Bronchial epithelial cell (primary cell): ENCODE measurements around the gene ATP5IF1. TPM values are rescaled to one million over a fixed set of nuclear protein-coding genes. Genes with fewer than 3 reads are reported as not detected.

Experiments
- DNase-seq: peaks from one replicate; pipeline ENCODE4 v3.0.0-alpha.2; 2010; ENCODE audit warnings: low read depth
- FAIRE-seq: peaks from 2 replicates; lab custom pipeline; 2011; peaks lifted over from hg19 to GRCh38; lab: Jason Lieb, UNC
- H3K27me3 ChIP-seq: 2 replicates; pipeline ENCODE4 v1.5.1; 2011; ENCODE audit warnings: low read length; ENCODE audit not compliant: control insufficient read depth, insufficient read depth
- H3K36me3 ChIP-seq: 2 replicates; pipeline ENCODE4 v1.5.1; 2011; ENCODE audit warnings: low read length; ENCODE audit not compliant: control insufficient read depth, insufficient read depth
- H3K4me3 ChIP-seq: 2 replicates; pipeline ENCODE4 v1.5.1; 2011; ENCODE audit warnings: mild to moderate bottlenecking, low read depth, low read length, control low read depth
- total RNA-seq: library from RNA; depleted of rRNA; stranded (reverse); fragments of >200 nt; gene quantifications from 2 replicates; pipeline ENCODE4 v1.2.1, GENCODE V29; 2014
- TF ChIP-seq, protein P1 (sequence below): IDR thresholded peaks from 2 replicates; pipeline ENCODE4 v1.5.1; 2011; ENCODE audit warnings: mild to moderate bottlenecking, moderate library complexity, low read length, control low read depth, inconsistent platforms; ENCODE audit not compliant: insufficient read depth, severe bottlenecking

The ATP5IF1 gene
- total RNA-seq, 1 donor from 2014 or later, result 286 TPM

DNA sequence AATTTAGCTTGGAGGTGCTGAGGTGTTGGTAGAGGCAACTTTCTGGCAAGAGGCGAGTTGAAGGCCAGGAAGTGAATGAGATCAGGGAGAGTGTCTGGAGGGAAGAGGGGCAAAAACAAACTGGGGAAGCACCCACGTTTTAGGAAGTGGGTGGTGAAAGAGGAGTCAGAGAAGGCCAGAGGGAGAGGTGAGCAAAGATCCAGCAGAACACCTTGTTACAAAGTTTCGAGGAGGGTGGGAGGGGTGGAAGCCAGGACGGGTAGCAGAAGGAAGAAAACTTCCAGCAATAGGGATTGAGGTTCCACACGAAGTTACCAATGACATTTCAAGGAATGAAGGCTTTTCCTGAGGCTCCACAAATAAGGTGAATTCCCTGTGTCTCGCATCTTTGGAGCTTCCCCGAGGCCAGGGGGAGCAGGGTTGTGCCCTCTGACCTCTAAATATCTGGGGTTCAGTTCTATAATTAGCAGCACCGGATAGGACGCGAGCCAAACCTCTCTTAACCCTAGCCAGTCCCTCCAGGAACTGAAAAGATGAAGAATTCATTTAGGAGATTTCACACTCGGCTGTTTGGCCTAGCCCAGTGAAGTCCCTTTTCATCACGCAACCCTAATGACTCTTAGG is 22.8 kb downstream of the ATP5IF1 start:
- TF ChIP-seq, protein P1, sequence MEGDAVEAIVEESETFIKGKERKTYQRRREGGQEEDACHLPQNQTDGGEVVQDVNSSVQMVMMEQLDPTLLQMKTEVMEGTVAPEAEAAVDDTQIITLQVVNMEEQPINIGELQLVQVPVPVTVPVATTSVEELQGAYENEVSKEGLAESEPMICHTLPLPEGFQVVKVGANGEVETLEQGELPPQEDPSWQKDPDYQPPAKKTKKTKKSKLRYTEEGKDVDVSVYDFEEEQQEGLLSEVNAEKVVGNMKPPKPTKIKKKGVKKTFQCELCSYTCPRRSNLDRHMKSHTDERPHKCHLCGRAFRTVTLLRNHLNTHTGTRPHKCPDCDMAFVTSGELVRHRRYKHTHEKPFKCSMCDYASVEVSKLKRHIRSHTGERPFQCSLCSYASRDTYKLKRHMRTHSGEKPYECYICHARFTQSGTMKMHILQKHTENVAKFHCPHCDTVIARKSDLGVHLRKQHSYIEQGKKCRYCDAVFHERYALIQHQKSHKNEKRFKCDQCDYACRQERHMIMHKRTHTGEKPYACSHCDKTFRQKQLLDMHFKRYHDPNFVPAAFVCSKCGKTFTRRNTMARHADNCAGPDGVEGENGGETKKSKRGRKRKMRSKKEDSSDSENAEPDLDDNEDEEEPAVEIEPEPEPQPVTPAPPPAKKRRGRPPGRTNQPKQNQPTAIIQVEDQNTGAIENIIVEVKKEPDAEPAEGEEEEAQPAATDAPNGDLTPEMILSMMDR, result no peak
- peak overlapping the region; percentile 21 for H3K4me3 ChIP-seq

DNA sequence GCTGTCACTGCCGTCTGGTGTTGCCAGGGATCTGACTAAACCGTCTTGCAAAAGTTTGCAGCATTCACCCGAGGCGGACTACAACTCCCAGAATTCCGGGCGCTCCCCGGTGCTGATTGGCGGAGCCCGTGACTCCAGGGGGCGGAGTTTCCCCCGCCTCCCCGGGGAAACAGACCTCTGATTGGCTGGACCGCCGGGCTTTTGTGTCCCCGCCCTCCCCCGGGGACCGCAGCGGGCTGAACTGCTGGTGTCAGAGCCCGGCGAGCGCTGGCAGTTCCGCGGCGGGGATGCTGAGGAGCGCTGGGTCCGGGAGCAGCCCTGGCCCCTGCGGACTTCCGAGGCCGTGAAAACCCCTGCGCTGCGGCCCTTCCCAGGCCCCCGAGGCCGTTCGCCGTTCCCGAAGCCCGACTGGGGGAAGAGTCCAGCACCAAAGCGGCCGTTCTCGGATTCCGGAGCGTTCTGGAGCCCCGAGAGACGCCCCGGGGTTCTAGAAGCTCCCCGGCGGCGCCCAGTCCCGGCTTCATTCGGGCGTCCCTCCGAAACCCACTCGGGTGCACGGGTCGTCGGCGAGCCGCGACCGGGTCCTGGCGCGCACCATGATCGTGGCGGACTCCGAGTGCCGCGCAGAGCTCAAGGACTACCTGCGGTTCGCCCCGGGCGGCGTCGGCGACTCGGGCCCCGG is 23.5 kb downstream of the ATP5IF1 start, which contains the start of gene SESN2:
Gene SESN2, plus strand, starts transcription at position 267 of the 682 bp plus-strand sequence. Its CDS starts 330 bp downstream, at position 597.
- H3K4me3 ChIP-seq, result peak within 1 kb of the TSS; percentile 98
- DNase-seq (peak; percentile 98), FAIRE-seq (no peak)
- TF ChIP-seq, protein P1, result no peak
- H3K27me3 ChIP-seq, result no peaks in the 10 kb centered on the region
- peaks cover 6% of the 10 kb centered on the region for H3K36me3 ChIP-seq

More for the DNA sequence above, 22.8 kb downstream of the ATP5IF1 start:
- no peaks in the 10 kb centered on the region for H3K27me3 ChIP-seq
- DNase-seq (peak; percentile 59), FAIRE-seq (peak; percentile 85)
- H3K36me3 ChIP-seq, result peaks cover 6% of the 10 kb centered on the region

DNA sequence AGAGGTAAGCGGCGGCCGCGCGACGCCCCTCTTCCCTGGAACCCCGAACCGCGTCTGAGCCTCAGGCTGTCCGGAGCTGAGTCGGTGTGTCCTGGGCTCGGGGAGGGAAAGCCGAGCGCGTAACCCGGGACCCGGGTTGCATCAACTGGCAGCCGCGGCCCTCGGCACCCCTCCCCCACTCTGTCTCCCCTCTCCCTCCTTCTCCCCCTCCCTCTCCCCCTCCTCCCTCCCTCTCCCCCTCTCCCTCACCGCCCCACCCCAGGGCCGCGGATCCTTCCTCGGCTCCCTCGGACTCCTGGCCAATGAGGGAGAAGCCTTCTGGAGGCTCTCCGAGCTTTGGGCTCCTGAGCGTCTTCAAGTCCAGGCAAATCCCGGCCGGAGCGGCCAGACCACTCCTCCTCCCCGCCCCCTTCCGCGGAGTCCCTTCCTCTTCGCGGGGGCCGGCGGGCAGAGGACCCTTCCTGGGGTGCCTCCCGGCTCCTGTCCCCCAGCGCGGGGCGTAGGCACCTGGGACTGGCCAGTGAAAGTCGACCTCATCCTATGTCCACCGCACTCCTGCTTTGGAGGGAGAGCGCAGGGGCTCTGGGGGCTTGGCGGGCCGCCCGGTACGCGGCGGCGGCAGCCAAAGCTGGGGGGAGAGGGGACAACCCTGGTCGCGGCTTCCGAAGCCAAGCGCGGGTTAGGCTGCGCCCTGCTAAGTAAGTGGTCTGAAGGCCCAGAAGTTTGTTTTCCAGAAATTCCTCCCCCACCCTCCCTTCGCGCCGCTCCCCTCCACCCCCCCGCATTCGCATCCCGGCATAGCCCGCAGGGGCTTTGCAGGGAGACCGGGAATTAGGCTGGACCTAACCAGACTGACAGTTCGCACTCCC is 24.2 kb downstream of the ATP5IF1 start:
- peaks cover 8% of the 10 kb centered on the region for H3K36me3 ChIP-seq
- no peaks in the 10 kb centered on the region for H3K27me3 ChIP-seq
- TF ChIP-seq, protein P1, result no peak
- peak overlapping the region; percentile 98 for H3K4me3 ChIP-seq
- DNase-seq, result peak; percentile 79
- FAIRE-seq, result no peak

- no peak for FAIRE-seq
Observed at GRCh38 chr1:28260803-28261174, 24.9 kb downstream of the ATP5IF1 start.

GRCh38 chr1:28264897-28265296 is 29.0 kb downstream of the ATP5IF1 start:
- no peak for DNase-seq
- H3K4me3 ChIP-seq, result no peak overlapping the region
- H3K27me3 ChIP-seq, result no peaks in the 10 kb centered on the region
- peaks cover 19% of the 10 kb centered on the region for H3K36me3 ChIP-seq
- no peak for FAIRE-seq
- TF ChIP-seq, protein P1, result no peak

More at GRCh38 chr1:28260803-28261174, 24.9 kb downstream of the ATP5IF1 start:
- peak overlapping the region; percentile 98 for H3K4me3 ChIP-seq
- H3K36me3 ChIP-seq, result peaks cover 8% of the 10 kb centered on the region
- TF ChIP-seq, protein P1, result no peak
- no peak for DNase-seq
- no peaks in the 10 kb centered on the region for H3K27me3 ChIP-seq
